Measurements from ENCODE around the gene CNTNAP2.

CNTNAP2 gene

GRCh38 chr7:147296201-147296600, 1179.6 kb downstream of the CNTNAP2 start:
- DNase-seq: no peak

- DNase-seq: peak; percentile 55
Observed at GRCh38 chr7:147296986-147297385, 1180.4 kb downstream of the CNTNAP2 start.

- DNase-seq: peak; percentile 91
Observed at GRCh38 chr7:147298611-147299043, 1182.0 kb downstream of the CNTNAP2 start.

GRCh38 chr7:147300293-147300692, 1183.7 kb downstream of the CNTNAP2 start:
- no peak for DNase-seq

- no peak for DNase-seq
Observed at GRCh38 chr7:147304376-147304775, 1187.8 kb downstream of the CNTNAP2 start.

GRCh38 chr7:147305827-147306226, 1189.2 kb downstream of the CNTNAP2 start:
- DNase-seq: no peak

- DNase-seq: peak; percentile 25
Observed at GRCh38 chr7:147308539-147308938, 1191.9 kb downstream of the CNTNAP2 start.

GRCh38 chr7:147311336-147311735, 1194.7 kb downstream of the CNTNAP2 start:
- no peak for DNase-seq

- no peak for DNase-seq
Observed at GRCh38 chr7:147321504-147321903, 1204.9 kb downstream of the CNTNAP2 start.

GRCh38 chr7:147332988-147333387, 1216.4 kb downstream of the CNTNAP2 start:
- no peak for DNase-seq

- no peak for DNase-seq
Observed at GRCh38 chr7:147363101-147363500, 1246.5 kb downstream of the CNTNAP2 start.

- no peak for DNase-seq
Observed at GRCh38 chr7:147376192-147376591, 1259.6 kb downstream of the CNTNAP2 start.

- no peak for DNase-seq
Observed at GRCh38 chr7:147380926-147381325, 1264.3 kb downstream of the CNTNAP2 start.

- DNase-seq: no peak
Observed at GRCh38 chr7:147394329-147394728, 1277.7 kb downstream of the CNTNAP2 start.

GRCh38 chr7:147400221-147400689, 1283.7 kb downstream of the CNTNAP2 start:
- peak; percentile 71 for DNase-seq

- DNase-seq: no peak
Observed at GRCh38 chr7:147400925-147401324, 1284.3 kb downstream of the CNTNAP2 start.

- DNase-seq: no peak
Observed at GRCh38 chr7:147405621-147406020, 1289.0 kb downstream of the CNTNAP2 start.

- DNase-seq: no peak
Observed at GRCh38 chr7:147406521-147407135, 1290.0 kb downstream of the CNTNAP2 start.

- DNase-seq: peak; percentile 53
Observed at GRCh38 chr7:147411096-147411495, 1294.5 kb downstream of the CNTNAP2 start.

GRCh38 chr7:147412109-147412508, 1295.5 kb downstream of the CNTNAP2 start:
- peak; percentile 23 for DNase-seq

GRCh38 chr7:147412782-147413556, 1296.4 kb downstream of the CNTNAP2 start:
- DNase-seq: peak; percentile 98

- DNase-seq: no peak
Observed at GRCh38 chr7:147413557-147413870, 1296.9 kb downstream of the CNTNAP2 start.

- DNase-seq: no peak
Observed at GRCh38 chr7:147415991-147416390, 1299.4 kb downstream of the CNTNAP2 start.

GRCh38 chr7:147418966-147419365, 1302.4 kb downstream of the CNTNAP2 start:
- no peak for DNase-seq

- DNase-seq: no peak
Observed at GRCh38 chr7:147423875-147424274, 1307.3 kb downstream of the CNTNAP2 start.

Data from fibroblast of upper back skin (primary cell).